Mesenteric fat pad (tissue), 1 donor: ENCODE measurements around the gene MAGI2. TPM values are rescaled to one million over a fixed set of nuclear protein-coding genes. Genes with fewer than 3 reads are reported as not detected.

Experiments used
- DNase-seq: peaks from one replicate; pipeline ENCODE4 v3.0.0-alpha.2; 2020; ENCODE audit warnings: low spot score
- total RNA-seq: library from RNA; stranded (reverse); fragmentation: NEBNext Ultra II Directional; extraction: Animal tissue kit (Norgen Biotek cat#: 25700); gene quantifications from one replicate; pipeline ENCODE4 v1.2.1, GENCODE V29; 2021
- donor health status: DM: yes; HTN: yes; CAD: no.

The MAGI2 gene
- total RNA-seq, 1 donor from 2014 or later: 9.7 TPM

DNA sequence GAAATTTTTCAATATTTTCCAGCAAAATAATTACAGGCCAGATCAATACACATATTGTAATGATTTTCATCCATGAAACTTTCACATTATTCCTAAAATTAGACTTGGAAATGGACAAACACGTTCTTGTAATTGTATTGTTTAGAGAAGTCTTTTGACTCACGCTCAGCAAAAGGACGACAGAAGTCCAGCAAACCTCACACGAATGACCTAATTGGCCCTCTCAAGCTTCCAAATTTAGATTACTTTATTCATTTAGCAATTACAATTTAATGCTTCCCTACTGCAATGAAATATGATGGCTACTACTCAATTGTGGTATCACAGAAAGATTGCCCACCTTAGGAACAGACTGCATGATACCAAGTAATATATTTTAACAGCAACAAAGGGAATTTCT is 702.2 kb downstream of the MAGI2 start:
- DNase-seq: no peak

DNA sequence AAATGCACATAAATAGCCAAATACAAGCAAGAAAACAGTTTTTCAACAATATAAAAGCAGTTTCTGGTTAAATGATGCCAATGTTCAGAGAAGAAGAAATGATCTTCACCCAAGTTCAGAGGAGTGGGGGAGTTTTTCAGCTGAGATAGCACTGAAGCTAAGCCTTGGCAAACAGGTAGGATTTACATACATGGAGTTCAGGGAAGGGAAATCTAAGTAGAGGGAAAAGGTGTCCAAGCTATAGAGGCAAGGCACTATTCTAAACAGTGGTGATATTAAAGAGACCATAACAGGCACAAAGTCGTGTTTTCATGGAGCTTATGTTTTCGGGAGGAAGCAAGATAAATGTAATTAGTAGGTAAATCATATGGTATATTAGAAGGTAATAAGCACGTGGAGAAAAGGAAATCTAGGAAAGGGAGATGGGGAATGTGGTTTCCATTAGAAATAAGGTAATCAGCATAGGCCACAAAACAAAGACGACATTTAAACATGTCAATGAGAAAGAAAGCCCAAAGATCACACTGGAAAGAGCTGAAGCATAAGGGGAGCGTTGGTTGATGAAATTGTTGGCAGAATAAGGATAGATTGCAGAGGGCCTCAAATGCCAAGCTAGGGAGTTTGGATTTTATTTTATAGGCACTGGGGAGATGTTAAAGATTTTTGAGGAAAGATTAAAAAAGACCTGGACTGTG is 704.3 kb downstream of the MAGI2 start:
- no peak for DNase-seq

DNA sequence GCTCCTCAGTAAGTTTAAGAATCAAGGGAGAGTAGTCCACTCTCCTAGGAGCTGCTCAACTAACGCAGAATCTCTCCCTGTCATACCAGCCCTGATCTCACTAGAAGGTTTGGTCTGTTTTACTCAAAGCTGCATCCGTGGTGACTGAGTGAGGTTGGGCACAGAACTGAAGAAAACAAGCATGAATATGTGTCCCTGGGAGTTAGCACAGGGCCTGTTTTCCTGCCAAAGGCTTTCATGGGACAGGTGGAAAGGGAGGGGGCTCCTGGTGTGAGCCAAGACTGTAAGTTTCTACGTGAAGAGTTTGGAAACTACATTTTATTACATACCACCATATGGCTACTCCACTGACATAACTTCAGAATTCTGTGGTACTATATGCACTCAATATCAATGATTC is 705.9 kb downstream of the MAGI2 start:
- DNase-seq: no peak

DNA sequence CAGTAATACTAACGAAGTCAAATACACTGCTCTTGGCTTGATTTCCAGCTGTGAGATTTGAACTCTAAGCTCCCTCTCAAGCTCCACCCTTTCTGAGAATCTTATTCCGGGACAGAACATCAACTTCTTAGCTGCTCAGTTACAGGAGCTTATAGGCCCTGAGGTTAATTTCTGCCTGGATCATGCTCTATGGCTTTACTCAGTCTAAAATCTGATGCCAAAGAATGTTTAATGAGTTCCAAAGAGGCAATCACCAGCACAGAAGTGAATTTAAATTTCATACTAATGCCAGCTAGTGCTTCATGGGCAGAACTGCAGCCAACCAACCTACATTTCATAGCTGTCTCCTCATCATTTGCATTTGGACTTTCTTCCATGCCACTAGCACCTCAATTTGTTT is 707.2 kb downstream of the MAGI2 start:
- DNase-seq: no peak

DNA sequence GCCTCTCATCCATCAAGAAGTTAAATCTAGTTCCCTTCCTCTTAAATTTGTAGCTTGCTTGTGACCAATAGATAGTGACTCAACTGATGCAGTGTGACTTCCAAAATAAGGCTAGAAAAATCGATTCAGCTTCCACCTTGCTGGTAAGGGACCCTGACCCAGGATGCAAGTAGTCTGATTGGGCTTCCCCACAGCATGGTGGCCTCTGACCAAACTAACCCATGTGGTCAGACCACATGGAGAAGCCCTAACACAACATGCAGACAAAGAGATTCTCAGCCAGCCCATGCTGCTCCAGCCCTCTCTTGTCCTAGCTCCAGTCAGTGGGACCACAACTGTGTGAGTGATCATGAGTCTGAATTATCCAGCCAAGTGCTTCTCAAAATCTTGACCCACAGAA is 710.8 kb downstream of the MAGI2 start:
- DNase-seq: no peak

DNA sequence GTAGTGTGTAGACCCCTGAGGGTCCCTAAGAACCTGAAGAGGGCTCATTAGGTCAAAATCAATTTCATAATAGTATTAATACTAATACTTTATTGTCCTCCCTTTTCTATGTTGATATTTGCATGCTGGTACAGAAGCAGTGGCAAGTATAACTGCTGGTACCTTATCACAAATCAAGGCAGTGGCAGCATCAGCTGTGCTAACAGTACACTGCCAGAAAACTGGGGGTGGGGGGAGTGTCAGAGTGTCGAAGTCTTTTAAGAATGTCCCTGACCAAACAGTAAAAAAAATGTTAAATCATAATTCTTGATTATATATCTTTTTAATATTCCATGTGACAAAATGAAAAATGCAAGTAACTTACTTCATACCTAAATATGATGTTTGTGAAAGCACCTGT is 716.9 kb downstream of the MAGI2 start:
- DNase-seq: no peak

DNA sequence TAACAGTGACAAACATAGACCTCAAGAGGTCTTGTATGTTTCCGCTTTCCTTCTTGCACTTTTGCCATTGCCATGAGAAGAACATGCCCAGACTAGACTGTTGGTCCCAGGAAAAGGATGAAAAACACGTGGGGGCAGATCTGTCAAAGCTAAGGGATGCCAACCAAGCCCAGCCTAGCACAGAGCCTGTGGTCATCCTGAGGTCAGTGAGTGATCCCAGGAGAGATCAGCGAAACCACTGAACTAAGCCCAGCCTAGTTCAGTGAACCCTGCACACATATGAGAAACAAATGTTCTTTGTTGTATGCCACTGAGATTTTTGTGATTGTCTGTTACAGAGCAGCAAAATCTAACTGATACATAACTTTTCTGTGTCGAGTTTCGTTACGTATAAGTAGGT is 718.8 kb downstream of the MAGI2 start:
- DNase-seq: no peak

DNA sequence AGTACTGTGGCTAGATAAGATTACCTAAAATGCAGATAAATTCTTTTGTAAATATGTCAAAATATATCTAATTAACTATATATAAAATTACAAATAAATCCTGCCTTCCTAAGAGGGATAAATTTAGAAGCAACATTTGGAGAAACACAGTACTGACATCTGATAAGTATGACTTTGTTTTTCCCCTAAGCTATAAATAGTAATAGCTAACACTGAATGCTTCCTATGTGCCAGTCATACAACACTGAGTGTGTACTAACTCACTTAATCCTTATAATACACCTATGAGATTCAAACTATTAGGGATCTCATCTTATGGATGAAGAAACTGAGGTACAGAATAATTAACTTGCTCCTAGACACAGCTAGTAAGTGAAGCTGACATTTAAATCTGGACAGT is 733.4 kb downstream of the MAGI2 start:
- no peak for DNase-seq

DNA sequence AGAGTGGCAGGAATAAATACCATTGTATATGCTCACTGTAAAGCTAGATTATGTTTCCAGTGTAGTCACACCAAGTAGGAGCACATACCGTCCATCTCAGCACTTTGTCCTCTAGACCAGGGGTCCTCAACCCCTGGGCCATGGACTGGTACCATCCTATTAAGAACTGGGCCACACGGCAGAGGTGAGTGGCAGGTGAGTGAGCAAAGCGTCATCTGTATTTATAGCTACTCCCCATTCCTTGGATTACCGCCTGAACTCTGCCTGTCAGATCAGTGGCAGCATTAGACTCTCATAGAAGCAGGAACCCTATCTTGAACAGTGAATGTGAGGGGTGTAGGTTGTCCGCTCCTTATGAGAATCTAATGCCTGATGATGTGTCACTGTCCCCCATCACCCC is 735.3 kb downstream of the MAGI2 start:
- DNase-seq: no peak

DNA sequence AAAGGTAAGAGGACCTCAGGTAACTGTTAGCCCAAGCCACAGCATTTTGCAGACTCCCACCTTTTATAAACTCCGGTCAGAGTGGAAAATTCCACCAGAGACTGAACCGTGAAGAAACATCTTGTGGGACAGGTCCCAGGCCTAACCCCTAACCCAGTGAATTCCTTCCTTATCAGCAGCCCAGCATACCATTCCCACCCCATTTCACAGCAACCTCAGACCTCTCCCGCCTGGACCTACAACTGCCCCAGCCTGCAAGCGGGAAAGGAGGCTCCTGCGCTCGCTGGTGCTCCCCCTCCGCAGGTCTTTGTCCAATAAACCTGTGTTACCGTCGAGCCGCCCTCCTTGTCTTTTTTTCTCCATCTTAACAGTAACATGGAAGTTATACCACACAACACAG is 736.6 kb downstream of the MAGI2 start:
- no peak for DNase-seq

DNA sequence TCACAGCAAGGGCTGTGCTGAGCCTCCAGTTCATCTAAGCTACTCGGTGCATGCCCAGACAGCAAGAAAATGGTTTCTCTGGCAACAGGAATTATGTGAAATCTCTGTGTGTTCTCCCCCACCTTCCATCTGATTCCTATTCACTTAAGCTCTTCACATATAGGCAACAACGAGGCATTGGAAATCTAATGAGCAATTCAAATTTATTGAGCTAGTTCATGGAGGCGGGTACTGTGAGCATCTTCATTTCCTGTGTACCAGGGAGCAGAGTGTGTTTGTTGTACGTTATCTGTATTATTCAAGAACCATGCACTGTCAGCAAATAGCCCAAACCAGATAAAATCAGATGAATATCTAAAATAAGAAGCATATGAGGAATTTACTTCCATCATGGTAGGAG is 739.1 kb downstream of the MAGI2 start:
- no peak for DNase-seq

DNA sequence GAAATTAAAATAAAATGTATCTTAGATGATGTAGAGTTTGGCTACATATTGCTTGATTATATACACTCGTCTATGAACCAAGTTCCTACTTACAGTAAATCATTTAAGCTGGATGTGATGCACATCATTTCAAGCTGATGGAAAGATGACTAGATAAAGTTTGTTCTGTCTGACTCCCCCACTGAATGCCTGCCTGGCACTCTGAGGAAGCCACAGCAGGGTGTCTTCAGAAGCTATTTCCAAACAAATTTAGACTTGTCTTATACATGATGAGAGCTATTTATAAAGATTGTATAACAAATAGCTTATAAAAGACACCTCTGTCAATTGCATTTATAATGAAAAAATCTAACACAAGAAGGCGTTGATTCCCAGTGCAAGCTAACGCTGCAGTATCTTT is 741.4 kb downstream of the MAGI2 start:
- no peak for DNase-seq

DNA sequence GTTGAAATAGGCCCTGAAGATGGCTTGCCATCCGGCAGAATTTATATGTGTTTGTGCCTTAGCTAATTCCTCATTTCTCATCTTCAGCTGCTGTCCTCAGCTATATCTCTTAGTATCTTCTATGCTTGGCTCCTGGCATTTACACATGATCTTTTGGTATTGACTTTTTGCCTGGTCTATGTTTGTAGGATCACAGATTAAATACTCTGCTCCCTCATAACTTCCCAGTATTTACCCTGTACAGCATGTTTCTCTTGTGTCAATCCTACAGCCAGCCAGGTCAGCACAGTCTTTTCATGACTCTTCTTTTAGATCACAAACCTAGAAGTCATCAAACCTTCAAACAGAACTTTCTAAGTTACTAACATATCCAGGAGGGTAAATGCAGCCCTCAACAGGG is 743.8 kb downstream of the MAGI2 start:
- no peak for DNase-seq

DNA sequence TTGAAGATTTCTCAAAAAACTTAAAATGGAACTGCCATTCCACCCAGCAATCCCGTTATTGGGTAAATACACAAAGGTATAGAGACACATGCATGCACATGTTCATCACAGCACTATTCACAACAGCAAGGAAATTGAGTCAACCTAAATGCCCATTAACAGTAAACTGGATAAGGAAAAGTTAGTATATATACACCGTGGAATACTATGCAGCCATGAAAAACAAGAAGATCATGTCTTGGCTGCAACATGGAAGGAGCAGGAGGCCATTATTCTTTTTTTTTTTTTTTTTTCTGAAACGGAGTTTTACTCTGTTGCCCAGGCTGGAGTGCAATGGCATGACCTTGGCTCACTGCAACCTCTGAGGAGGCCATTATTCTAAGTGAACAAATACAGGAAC is 749.0 kb downstream of the MAGI2 start:
- no peak for DNase-seq

DNA sequence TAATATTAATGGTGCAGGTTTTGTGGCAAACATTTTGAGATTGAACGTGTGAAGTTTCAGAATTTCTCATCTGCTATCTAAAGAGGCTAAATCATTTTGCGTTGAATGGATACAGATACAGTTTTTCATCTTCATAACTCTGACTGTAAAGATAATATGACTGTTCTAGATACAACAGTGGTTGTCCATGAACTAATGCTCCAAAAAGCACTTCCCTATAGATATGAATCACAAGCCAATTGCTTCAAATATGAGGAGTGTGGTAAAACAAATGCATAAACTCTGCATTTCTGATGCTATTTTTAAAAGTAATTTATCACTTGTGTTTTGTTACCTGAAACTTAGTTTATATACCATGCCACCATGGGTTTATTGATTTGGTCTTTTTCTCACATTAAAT is 750.1 kb downstream of the MAGI2 start:
- DNase-seq: no peak

DNA sequence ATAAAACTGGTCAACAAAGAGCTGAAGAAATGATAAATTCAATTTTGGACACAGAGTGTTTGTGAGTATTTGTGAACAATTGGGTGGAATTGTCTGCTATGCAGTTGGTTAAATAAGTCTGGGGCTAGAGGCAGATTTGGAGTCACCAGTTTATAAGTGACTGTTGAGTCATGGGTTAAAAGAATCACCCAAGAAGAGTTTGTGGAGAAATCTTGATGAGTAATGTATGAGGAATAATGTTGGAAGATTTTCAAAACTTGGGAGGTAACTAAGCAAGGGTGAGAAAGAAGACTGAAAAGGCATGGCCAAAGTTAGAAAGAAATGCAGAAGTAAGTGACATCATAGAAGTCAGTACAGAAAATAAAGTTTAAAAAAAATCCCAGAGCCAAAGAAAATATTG is 750.7 kb downstream of the MAGI2 start:
- DNase-seq: no peak

DNA sequence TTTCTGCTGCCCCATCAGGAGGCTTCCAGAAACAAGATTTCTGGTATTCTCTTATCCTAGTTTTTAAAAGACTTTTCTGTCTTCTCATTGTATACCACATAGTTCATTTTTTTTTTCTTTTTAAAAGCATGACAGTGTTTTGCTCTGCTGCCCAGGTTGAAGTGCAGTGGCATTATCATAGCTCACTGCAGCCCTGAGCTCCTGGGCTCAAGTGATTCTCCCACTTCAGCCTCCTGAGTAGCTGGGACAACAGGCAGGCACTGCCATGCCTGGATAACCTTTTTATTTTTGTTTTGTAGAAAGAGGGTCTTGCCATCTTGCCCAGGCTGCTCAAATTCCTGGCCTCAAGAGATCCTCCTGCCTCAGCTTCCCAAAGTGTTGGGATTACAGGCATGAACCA is 757.6 kb downstream of the MAGI2 start:
- DNase-seq: no peak

DNA sequence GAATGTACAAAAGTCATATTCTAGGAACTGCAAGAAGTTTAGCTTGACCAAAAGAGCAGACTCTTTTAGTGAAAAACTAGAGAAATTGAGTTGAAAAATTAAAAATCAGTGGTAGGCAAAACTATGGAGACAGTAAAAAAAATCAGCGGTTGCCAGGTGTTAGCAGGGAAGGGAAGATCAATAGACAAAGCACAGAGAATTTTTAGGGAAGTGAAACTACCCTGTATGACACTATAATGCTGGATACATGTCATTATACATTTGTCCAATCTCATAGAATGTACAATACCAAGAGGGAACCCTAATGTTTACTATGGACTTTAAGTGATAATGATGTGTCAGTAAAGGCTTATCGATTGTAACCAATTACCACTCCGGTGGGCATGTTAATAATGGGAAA is 761.9 kb downstream of the MAGI2 start:
- DNase-seq: no peak

DNA sequence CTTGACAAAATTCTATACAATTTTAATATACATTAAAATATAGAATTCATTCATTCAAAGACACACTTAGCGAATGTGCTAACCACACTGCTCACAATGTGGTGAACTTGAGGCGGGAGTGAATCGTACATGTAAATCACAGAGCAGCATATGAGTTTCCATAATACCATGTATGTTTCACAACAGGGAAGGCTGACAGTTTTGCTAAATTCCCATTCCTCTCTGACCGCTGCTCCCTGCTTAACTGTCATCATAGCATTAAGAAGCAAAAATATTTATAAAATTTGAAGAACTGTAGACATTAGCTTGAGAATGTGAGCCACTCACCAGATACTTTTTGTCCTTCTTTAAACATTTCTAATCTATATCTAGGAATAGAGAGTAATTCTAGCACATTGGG is 763.3 kb downstream of the MAGI2 start:
- DNase-seq: no peak

DNA sequence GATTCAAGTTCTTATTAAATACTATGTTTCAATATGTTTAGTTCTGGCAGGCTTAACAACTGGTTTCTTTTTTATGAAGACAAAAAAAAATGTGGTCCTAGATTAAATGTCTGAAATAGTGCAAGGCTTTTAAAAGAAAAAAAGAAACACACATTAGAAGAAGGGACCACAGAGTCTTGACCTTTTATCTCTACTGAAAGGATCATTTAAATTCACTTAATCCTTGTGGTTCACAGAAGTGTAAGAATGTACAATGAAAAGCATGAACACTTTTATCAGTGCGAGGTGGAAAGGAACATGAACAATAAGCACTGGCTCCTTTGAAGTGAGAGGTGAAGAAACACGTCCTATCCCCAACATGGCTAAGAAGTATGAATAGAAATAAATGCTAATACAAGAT is 765.1 kb downstream of the MAGI2 start:
- no peak for DNase-seq

DNA sequence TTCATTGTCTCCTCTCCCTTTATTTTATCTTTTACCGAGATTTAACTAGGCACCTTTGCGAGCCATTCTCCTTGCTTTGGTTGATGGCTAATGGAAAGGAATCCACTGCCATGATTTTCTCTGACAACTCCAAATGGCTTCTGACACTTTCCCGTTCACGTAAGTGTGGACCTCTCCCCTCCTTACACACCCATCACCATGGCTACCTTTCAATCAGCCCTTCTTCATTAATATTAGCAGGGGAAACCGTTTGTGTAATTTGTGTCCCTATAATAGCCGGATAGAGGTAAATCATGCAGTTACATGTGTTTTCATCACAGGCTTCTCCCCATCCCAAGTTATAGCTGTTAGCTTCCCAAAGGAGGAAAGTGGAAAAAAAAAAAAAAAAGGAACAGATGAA is 767.3 kb downstream of the MAGI2 start:
- no peak for DNase-seq

DNA sequence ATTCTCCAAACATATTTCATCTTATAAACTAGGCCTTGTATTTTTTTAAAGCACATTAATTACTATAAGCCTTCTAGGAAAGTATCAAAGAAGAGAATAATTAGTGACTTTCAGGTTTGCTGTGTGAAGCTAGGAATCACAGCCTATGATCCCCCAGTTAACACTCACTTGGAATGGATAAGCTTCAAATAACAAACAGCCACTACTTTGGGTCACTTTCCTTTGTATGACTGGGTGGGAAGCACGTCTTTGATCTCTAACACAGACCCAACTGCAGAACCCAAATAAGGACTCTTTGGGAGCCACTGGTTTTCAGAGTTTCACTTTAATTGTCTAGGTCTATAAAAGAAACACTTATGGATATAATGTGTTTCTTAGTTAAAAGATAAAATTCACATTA is 769.3 kb downstream of the MAGI2 start:
- no peak for DNase-seq

DNA sequence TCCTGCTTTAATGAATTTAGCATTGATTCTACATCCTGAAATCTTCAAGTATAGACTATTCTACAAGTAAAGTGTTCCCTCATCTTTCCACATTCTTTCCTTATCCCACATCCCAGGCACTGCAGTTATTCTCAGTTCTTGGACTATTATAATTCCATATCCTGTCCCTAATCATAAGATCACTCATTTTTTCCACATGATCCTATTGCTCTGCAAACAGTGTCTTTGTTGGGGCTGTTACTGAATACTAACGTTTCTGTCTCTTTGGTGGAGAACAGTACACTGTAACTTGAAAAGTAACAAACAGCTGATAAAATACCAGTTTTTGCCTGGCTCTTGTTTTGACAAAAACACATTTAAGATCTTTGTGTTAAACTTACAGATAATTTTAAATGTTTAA is 769.9 kb downstream of the MAGI2 start:
- DNase-seq: no peak
